Measurements from ENCODE around the gene ROR2. TPM values are rescaled to one million over a fixed set of nuclear protein-coding genes. Genes with fewer than 3 reads are reported as not detected.

ROR2 gene
- total RNA-seq, 1 experiment from 2014 or later = 2.7 TPM

GRCh38 chr9:91849694-91850093, 100.3 kb downstream of the ROR2 start:
- Histone ChIP-seq H2AK5ac (ENCODE audit: insufficient read length, low read length) (no peak overlapping the region), H3K9ac (ENCODE audit: extremely low read depth, insufficient read length, low read length) (no peak overlapping the region), H3K18ac (ENCODE audit: insufficient read length, low read depth, low read length) (no peak overlapping the region), H4K91ac (ENCODE audit: insufficient read length, low read depth, low read length) (no peak overlapping the region), H3K23me2 (ENCODE audit: insufficient read length, low read depth, low read length, poor library complexity, severe bottlenecking) (no peaks in the 10 kb centered on the region), H4K20me1 (ENCODE audit: control insufficient read depth, insufficient read depth, insufficient read length) (no peaks in the 10 kb centered on the region), H3K27me3 (ENCODE audit: insufficient read depth, low read length) (no peaks in the 10 kb centered on the region), H4K5ac (ENCODE audit: insufficient read length, low read depth, low read length) (no peak overlapping the region), H2BK15ac (ENCODE audit: low read depth, low read length) (no peak overlapping the region), H2BK12ac (ENCODE audit: insufficient read length, low read depth, low read length) (no peak overlapping the region), H2AFZ (ENCODE audit: low read length) (no peak overlapping the region), H4K8ac (replicated peaks; ENCODE audit: insufficient read length, low read depth, low read length) (no peak overlapping the region), H3K9me3 (ENCODE audit: control insufficient read depth, low read depth, low read length) (no peaks in the 10 kb centered on the region), H3K4me1 (ENCODE audit: insufficient read depth, low read length) (no peaks in the 10 kb centered on the region), H2BK120ac (ENCODE audit: low read depth, low read length, poor library complexity, severe bottlenecking) (no peak overlapping the region), H3K79me1 (ENCODE audit: insufficient read depth, low read depth, low read length, poor library complexity, severe bottlenecking) (no peaks in the 10 kb centered on the region), H2BK20ac (ENCODE audit: low read depth, low read length, poor library complexity, severe bottlenecking) (no peak overlapping the region), H3T11ph (ENCODE audit: low read length) (no peak overlapping the region), H3K14ac (ENCODE audit: insufficient read depth, low read length) (no peak overlapping the region), H3K56ac (ENCODE audit: insufficient read length, low read depth, low read length) (no peak overlapping the region), H2BK5ac (ENCODE audit: insufficient read length, low read length) (no peak overlapping the region), H3K4me2 (ENCODE audit: insufficient read depth, insufficient read length, low read length) (no peak overlapping the region), H3K79me2 (ENCODE audit: insufficient read depth, low read length) (no peaks in the 10 kb centered on the region), H3K23ac (ENCODE audit: insufficient read length, low read depth, low read length) (no peak overlapping the region), H3K4ac (ENCODE audit: low read depth, low read length) (no peak overlapping the region), H3K27ac (ENCODE audit: insufficient read length, low read depth, low read length) (no peak overlapping the region)
- Mint-ChIP-seq H3K4me1 (peaks cover 4 to 12% of the 10 kb centered on the region in 2 experiments), H3K36me3 (ENCODE audit: insufficient read depth in 1 of 3, low read depth in 3 of 3) (no peaks in the 10 kb centered on the region; a peak in 1 of 7 replicates), H3K27ac (no peak overlapping the region), H3K9me3 (no peaks in the 10 kb centered on the region), H3K4me3 (no peak overlapping the region), H3K27me3 (ENCODE audit: low read depth) (no peaks in the 10 kb centered on the region)
- no peak for DNase-seq
- TF ChIP-seq CTCF (conservative IDR thresholded peaks at IDR 0.05) = no peak
- WGBS (ENCODE audit: extremely low coverage, insufficient read length, low lambda C conversion rate) = no CpG with 5 or more reads among the region's 3 CpGs
